Hepatocyte (in vitro differentiated cells): ENCODE data around the gene OR8H2.

Source experiments
- EZH2 ChIP-seq: fragments of 200-600 bp; sonication (generic); IDR thresholded peaks from 2 replicates; pipeline ENCODE4 v1.6.1; 2016; ENCODE audit warnings: antibody characterized with exemption, mild to moderate bottlenecking, borderline replicate concordance
- TF ChIP-seq, protein P1 (sequence below): fragments of 200-600 bp; sonication (generic); IDR thresholded peaks from 2 replicates; pipeline ENCODE4 v1.5.1; 2016; ENCODE audit warnings: antibody characterized with exemption, mild to moderate bottlenecking; ENCODE audit not compliant: poor library complexity

DNA sequence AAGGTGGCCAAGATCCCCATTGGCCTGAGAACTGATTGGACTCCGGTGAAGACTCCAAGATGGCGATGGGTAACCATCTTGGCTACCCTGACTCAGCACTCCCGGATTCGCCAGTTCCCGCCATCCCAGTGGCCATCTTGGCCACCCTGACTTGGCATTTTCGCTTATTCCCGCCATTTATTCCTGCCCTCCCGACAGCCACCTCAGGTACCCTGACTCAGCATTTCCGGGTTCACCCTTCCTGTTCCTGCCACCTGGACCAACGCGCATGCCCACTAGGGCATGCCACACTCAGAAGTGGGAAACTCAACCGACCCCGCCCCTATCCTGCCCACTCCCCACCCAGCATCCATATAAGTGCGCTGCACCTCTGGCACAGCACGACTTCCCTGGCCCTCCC, 48.8 kb downstream of the OR8H2 start:
- TF ChIP-seq, protein P1, sequence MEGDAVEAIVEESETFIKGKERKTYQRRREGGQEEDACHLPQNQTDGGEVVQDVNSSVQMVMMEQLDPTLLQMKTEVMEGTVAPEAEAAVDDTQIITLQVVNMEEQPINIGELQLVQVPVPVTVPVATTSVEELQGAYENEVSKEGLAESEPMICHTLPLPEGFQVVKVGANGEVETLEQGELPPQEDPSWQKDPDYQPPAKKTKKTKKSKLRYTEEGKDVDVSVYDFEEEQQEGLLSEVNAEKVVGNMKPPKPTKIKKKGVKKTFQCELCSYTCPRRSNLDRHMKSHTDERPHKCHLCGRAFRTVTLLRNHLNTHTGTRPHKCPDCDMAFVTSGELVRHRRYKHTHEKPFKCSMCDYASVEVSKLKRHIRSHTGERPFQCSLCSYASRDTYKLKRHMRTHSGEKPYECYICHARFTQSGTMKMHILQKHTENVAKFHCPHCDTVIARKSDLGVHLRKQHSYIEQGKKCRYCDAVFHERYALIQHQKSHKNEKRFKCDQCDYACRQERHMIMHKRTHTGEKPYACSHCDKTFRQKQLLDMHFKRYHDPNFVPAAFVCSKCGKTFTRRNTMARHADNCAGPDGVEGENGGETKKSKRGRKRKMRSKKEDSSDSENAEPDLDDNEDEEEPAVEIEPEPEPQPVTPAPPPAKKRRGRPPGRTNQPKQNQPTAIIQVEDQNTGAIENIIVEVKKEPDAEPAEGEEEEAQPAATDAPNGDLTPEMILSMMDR, result no peak
- TF ChIP-seq EZH2, result no peak
